SK-N-SH treated with all-trans-retinoic acid at 6 μM for 48 hours (cell line): Measurements from ENCODE around the gene PPARG.

ENCODE experiments used
- ARNTL ChIP-seq: fragments of 450-650 bp; formaldehyde crosslinking; IDR thresholded peaks from 2 replicates; pipeline ENCODE4 v1.5.0; 2020; ENCODE audit warnings: low read depth, mild to moderate bottlenecking, moderate library complexity, borderline replicate concordance
- BACH2 ChIP-seq: fragments of 250-450 bp; sonication (Bioruptor Pico); IDR thresholded peaks from 2 replicates; pipeline ENCODE4 v1.9.0; 2021; ENCODE audit warnings: mild to moderate bottlenecking, borderline replicate concordance
- GLIS3 ChIP-seq: fragments of 250-450 bp; sonication (Bioruptor Pico); IDR thresholded peaks from 2 replicates; pipeline ENCODE4 v1.5.0; 2020; ENCODE audit warnings: mild to moderate bottlenecking, moderate library complexity
- OSR1 ChIP-seq: fragments of 250-450 bp; sonication (Bioruptor Pico); IDR thresholded peaks from 2 replicates; pipeline ENCODE4 v1.8.0; 2022; ENCODE audit warnings: moderate library complexity, mild to moderate bottlenecking, inconsistent platforms
- RARB ChIP-seq: fragments of 250-450 bp; sonication (Bioruptor Pico); IDR thresholded peaks from 2 replicates; pipeline ENCODE4 v1.8.0; 2021; ENCODE audit warnings: mild to moderate bottlenecking, moderate library complexity
- SNAI2 ChIP-seq: fragments of 250-450 bp; sonication (Bioruptor Pico); IDR thresholded peaks from 2 replicates; pipeline ENCODE4 v1.5.0; 2020; ENCODE audit warnings: mild to moderate bottlenecking, moderate library complexity
- ZC3H10 ChIP-seq: fragments of 250-450 bp; sonication (Bioruptor Pico); IDR thresholded peaks from 2 replicates; pipeline ENCODE4 v1.5.1; 2021; ENCODE audit warnings: mild to moderate bottlenecking, moderate library complexity
- ZFP3 ChIP-seq: fragments of 250-450 bp; sonication (Bioruptor Pico); IDR thresholded peaks from 2 replicates; pipeline ENCODE4 v1.5.0; 2020; ENCODE audit warnings: mild to moderate bottlenecking, moderate library complexity
- ZNF70 ChIP-seq: fragments of 450-650 bp; formaldehyde crosslinking; IDR thresholded peaks from 2 replicates; pipeline ENCODE4 v1.5.0; 2020; ENCODE audit warnings: mild to moderate bottlenecking, moderate library complexity
- ZNF8 ChIP-seq: fragments of 450-650 bp; formaldehyde crosslinking; IDR thresholded peaks from 2 replicates; pipeline ENCODE4 v1.5.0; 2020; ENCODE audit warnings: mild to moderate bottlenecking, moderate library complexity
- TF ChIP-seq, protein P1 (sequence below): fragments of 250-450 bp; sonication (Bioruptor Pico); IDR thresholded peaks from 2 replicates; pipeline ENCODE4 v1.5.1; 2021; ENCODE audit warnings: mild to moderate bottlenecking, moderate library complexity
- TF ChIP-seq, protein P2 (sequence below): fragments of 250-450 bp; sonication (Bioruptor Pico); IDR thresholded peaks from 2 replicates; pipeline ENCODE4 v1.8.0; 2020; ENCODE audit warnings: mild to moderate bottlenecking, moderate library complexity, borderline replicate concordance

DNA sequence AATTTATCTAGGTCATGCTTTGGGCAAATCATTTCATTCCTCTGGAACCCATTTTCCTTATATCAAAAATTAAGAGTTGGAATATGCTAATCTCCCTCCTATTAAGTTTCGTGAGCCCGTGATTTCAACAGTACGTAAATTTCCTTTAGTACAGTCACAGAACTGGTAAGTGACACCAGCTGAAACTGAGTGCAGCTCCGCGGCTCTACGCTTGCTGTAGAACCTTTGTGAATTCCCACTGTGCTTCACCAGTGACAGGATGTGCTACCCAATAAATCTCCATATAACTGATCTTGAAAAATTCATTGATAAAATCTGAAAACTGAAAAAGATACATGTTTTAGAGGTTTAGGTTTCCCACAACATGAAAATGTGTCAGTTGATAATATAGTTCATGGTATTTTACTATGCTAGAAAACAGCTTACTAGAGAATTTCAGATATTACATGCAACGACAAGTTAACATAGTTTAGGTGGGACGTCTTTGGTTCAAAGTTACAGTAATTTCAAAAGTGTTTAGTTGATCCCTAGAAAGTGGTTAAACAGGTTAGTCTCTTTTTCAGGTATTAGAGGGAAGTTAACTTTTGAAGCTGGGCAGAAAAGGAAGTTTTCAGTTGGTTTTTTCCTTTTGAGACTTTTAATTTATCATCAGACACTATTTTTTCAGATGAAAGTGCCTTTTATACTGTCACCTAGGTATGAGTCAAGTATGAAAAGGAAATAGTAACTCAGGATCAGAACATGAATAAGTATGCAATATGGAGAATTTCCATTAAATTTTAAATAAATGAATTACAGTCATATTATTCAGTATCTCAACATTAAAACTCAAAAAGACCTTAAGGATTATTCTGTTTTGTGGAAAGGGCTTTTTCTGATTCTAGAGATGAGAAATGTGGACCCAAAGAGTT is 57.0 kb downstream of the PPARG start:
- TF ChIP-seq SNAI2 (CRISPR knock-in tag) = no peak
- TF ChIP-seq ZNF70 = no peak
- no peak for TF ChIP-seq ZC3H10 (CRISPR knock-in tag)
- no peak for TF ChIP-seq GLIS3
- TF ChIP-seq ZNF8 (CRISPR knock-in tag) = no peak
- TF ChIP-seq, protein P1, sequence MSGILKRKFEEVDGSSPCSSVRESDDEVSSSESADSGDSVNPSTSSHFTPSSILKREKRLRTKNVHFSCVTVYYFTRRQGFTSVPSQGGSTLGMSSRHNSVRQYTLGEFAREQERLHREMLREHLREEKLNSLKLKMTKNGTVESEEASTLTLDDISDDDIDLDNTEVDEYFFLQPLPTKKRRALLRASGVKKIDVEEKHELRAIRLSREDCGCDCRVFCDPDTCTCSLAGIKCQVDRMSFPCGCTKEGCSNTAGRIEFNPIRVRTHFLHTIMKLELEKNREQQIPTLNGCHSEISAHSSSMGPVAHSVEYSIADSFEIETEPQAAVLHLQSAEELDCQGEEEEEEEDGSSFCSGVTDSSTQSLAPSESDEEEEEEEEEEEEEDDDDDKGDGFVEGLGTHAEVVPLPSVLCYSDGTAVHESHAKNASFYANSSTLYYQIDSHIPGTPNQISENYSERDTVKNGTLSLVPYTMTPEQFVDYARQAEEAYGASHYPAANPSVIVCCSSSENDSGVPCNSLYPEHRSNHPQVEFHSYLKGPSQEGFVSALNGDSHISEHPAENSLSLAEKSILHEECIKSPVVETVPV (CRISPR knock-in tag) = no peak
- no peak for TF ChIP-seq RARB
- no peak for TF ChIP-seq ZFP3 (CRISPR knock-in tag)
- TF ChIP-seq OSR1 = no peak
- TF ChIP-seq, protein P2, sequence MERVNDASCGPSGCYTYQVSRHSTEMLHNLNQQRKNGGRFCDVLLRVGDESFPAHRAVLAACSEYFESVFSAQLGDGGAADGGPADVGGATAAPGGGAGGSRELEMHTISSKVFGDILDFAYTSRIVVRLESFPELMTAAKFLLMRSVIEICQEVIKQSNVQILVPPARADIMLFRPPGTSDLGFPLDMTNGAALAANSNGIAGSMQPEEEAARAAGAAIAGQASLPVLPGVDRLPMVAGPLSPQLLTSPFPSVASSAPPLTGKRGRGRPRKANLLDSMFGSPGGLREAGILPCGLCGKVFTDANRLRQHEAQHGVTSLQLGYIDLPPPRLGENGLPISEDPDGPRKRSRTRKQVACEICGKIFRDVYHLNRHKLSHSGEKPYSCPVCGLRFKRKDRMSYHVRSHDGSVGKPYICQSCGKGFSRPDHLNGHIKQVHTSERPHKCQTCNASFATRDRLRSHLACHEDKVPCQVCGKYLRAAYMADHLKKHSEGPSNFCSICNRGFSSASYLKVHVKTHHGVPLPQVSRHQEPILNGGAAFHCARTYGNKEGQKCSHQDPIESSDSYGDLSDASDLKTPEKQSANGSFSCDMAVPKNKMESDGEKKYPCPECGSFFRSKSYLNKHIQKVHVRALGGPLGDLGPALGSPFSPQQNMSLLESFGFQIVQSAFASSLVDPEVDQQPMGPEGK (CRISPR knock-in tag) = no peak
- no peak for TF ChIP-seq BACH2
- no peak for TF ChIP-seq ARNTL (CRISPR knock-in tag)
